DMS79 (cell line): Measurements from ENCODE around the gene KIF26B.

Experiments used
- DNase-seq: peaks from one replicate; lab custom pipeline; 2025; lab: John Stamatoyannopoulos, UW

Gene KIF26B

GRCh38 chr1:245154429-245155271 is at the start of gene KIF26B:
Gene KIF26B, plus strand, starts transcription at chr1:245154985. Its CDS starts 440 bp downstream, at chr1:245155425.
- no peak for DNase-seq

GRCh38 chr1:245105042-245105441 is 49.7 kb upstream of the KIF26B start:
- DNase-seq = no peak

GRCh38 chr1:245105815-245106410 is 48.9 kb upstream of the KIF26B start:
- no peak for DNase-seq

- DNase-seq = no peak
These were observed 47.0 kb upstream of the KIF26B start for GRCh38 chr1:245107776-245108114.

GRCh38 chr1:245108246-245108645 is 46.5 kb upstream of the KIF26B start:
- no peak for DNase-seq

- no peak for DNase-seq
These were observed 45.9 kb upstream of the KIF26B start for GRCh38 chr1:245108909-245109308.

GRCh38 chr1:245110406-245110805 is 44.4 kb upstream of the KIF26B start:
- DNase-seq = no peak

- DNase-seq = no peak
These were observed 43.7 kb upstream of the KIF26B start for GRCh38 chr1:245111073-245111472.

GRCh38 chr1:245113649-245114048 is 41.1 kb upstream of the KIF26B start:
- DNase-seq = no peak

GRCh38 chr1:245116131-245116530 is 38.7 kb upstream of the KIF26B start:
- DNase-seq = no peak

- no peak for DNase-seq
These were observed 38.0 kb upstream of the KIF26B start for GRCh38 chr1:245116751-245117150.

GRCh38 chr1:245118066-245118465 is 36.7 kb upstream of the KIF26B start:
- DNase-seq = no peak

GRCh38 chr1:245118806-245119205 is 36.0 kb upstream of the KIF26B start:
- no peak for DNase-seq

GRCh38 chr1:245121523-245121922 is 33.3 kb upstream of the KIF26B start:
- DNase-seq = no peak

- DNase-seq = no peak
These were observed 30.5 kb upstream of the KIF26B start for GRCh38 chr1:245124241-245124640.

GRCh38 chr1:245124644-245125043 is 30.1 kb upstream of the KIF26B start:
- no peak for DNase-seq

GRCh38 chr1:245126530-245126929 is 28.3 kb upstream of the KIF26B start:
- DNase-seq = no peak

- peak; percentile 64 for DNase-seq
These were observed 26.2 kb upstream of the KIF26B start for GRCh38 chr1:245128381-245129101.

- no peak for DNase-seq
These were observed 25.2 kb upstream of the KIF26B start for GRCh38 chr1:245129319-245130240.

- peak; percentile 55 for DNase-seq
These were observed 24.3 kb upstream of the KIF26B start for GRCh38 chr1:245130281-245131025.

GRCh38 chr1:245131026-245131393 is 23.8 kb upstream of the KIF26B start:
- no peak for DNase-seq
